HCT116 (cell line): ENCODE measurements around the gene SLC25A45. TPM values are rescaled to one million over a fixed set of nuclear protein-coding genes. Genes with fewer than 3 reads are reported as not detected.

ENCODE experiments used
- ATAC-seq: fragments of 200-7000 bp; cut with Tn5 transposase; 2 replicates; pipeline ENCODE4 v1.9.1; 2020; ENCODE audit warnings: mild to moderate bottlenecking, moderate library complexity
- BruUV-seq: library from RNA; stranded (reverse); fragments of 400-500 nt; replicated peaks from 2 replicates; lab custom pipeline; 2021; lab: Mats Ljungman, UMichigan
- CTCF ChIA-PET: fragments of 300-600 bp; sonication (Branson Sonifier 250); formaldehyde crosslinking; loops from one replicate; lab custom pipeline; 2021; ENCODE audit warnings: antibody characterized with exemption; lab: Charles Lee
- POLR2A ChIA-PET: fragments of 300-600, 350-600 bp; sonication (Branson Sonifier 250); formaldehyde crosslinking; loops from one replicate; lab custom pipeline; 2021; ENCODE audit warnings: antibody characterized with exemption; lab: Charles Lee
- RAD21 ChIA-PET, 2 experiments: fragments of 300-600 bp; sonication (Branson Sonifier 250); formaldehyde crosslinking; loops; one replicate each; lab custom pipeline; 2023; ENCODE audit warnings: low total read pairs in 2 of 2; ENCODE audit not compliant: uncharacterized antibody in 2 of 2, unreplicated experiment in 2 of 2, low non-redundant PET in 1 of 2; lab: Charles Lee
- DNase-seq: peaks from one replicate; pipeline ENCODE4 v3.0.0-alpha.2; 2010; ENCODE audit warnings: low read depth, low spot score
- H2AFZ ChIP-seq: fragments of 200-600 bp; shearing (Covaris generic), sonication (generic); 2 replicates; pipeline ENCODE4 v1.6.1; 2017; ENCODE audit warnings: low read depth, mixed run types, mixed read lengths, antibody characterized with exemption, low read length; ENCODE audit not compliant: poor library complexity, severe bottlenecking
- H3K27ac ChIP-seq: 2 replicates; pipeline ENCODE4 v1.5.1; 2012; ENCODE audit warnings: low read depth, low read length
- H3K27me3 ChIP-seq: fragments of 200-600 bp; sonication (generic); 2 replicates; pipeline ENCODE4 v1.6.1; 2016; ENCODE audit warnings: mixed run types, low read length, mixed read lengths; ENCODE audit not compliant: insufficient read depth
- H3K36me3 ChIP-seq, 2 experiments: fragments of 200-500 bp in 1 of 2; fragments of 200-600 bp in 1 of 2; sonication (Bioruptor generic) in 1 of 2; sonication (generic) in 1 of 2; 2 replicates each; pipeline versions ENCODE4 v1.5.1 to v1.6.1; 2014 to 2016; ENCODE audit warnings: low read length in 2 of 2, inconsistent platforms in 1 of 2, mixed read lengths in 1 of 2, mixed run types in 1 of 2; ENCODE audit not compliant: insufficient read depth in 2 of 2, control insufficient read depth in 1 of 2
- H3K4me1 ChIP-seq, 2 experiments: fragments of 200-600 bp in 1 of 2; sonication (generic) in 1 of 2; 2 replicates each; pipeline versions ENCODE4 v1.5.1 to v1.6.1; 2012 to 2017; ENCODE audit warnings: low read length in 2 of 2, inconsistent platforms in 1 of 2, mild to moderate bottlenecking in 1 of 2, mixed read lengths in 1 of 2, mixed run types in 1 of 2, moderate library complexity in 1 of 2; ENCODE audit not compliant: insufficient read depth in 2 of 2, control insufficient read depth in 1 of 2
- H3K4me2 ChIP-seq: fragments of 200-600 bp; sonication (generic); 2 replicates; pipeline ENCODE4 v1.6.1; 2017; ENCODE audit warnings: mixed run types, low read length, mixed read lengths
- H3K4me3 ChIP-seq, 2 experiments: fragments of 200-600 bp in 1 of 2; sonication (generic) in 1 of 2; replicated peaks in 1 of 2; 2 replicates each; pipeline ENCODE4 v1.5.1; 2011 to 2016; ENCODE audit warnings: low read length in 2 of 2, control low read depth in 1 of 2, low read depth in 1 of 2, mild to moderate bottlenecking in 1 of 2, mixed read lengths in 1 of 2, mixed run types in 1 of 2
- H3K79me2 ChIP-seq: fragments of 200-600 bp; sonication (generic); 2 replicates; pipeline ENCODE4 v1.6.1; 2017; ENCODE audit warnings: mild to moderate bottlenecking, mixed run types, low read length, moderate library complexity, mixed read lengths; ENCODE audit not compliant: insufficient read depth
- H3K9ac ChIP-seq: fragments of 200-600 bp; sonication (generic); 2 replicates; pipeline ENCODE4 v1.6.1; 2016; ENCODE audit warnings: low read length, mixed read lengths
- H3K9me2 ChIP-seq: fragments of 200-600 bp; sonication (generic), shearing (Covaris generic); 2 replicates; pipeline ENCODE4 v1.6.1; 2017; ENCODE audit warnings: mixed run types, mild to moderate bottlenecking, moderate library complexity; ENCODE audit not compliant: insufficient read depth
- H3K9me3 ChIP-seq, 2 experiments: fragments of 200-500 bp in 1 of 2; fragments of 200-600 bp in 1 of 2; sonication (Bioruptor generic) in 1 of 2; sonication (generic) in 1 of 2; 2 replicates each; pipeline ENCODE4 v1.6.1; 2014 to 2017; ENCODE audit warnings: low read length in 2 of 2, mixed read lengths in 2 of 2, inconsistent platforms in 1 of 2, low read depth in 1 of 2, mild to moderate bottlenecking in 1 of 2, mixed run types in 1 of 2, moderate library complexity in 1 of 2; ENCODE audit not compliant: control insufficient read depth in 1 of 2, insufficient read depth in 1 of 2
- H4K20me1 ChIP-seq: fragments of 200-600 bp; sonication (generic), shearing (Covaris generic); 2 replicates; pipeline ENCODE4 v1.6.1; 2017; ENCODE audit warnings: mixed run types, mild to moderate bottlenecking, moderate library complexity; ENCODE audit not compliant: insufficient read depth
- ATF3 ChIP-seq: IDR thresholded peaks from 2 replicates; pipeline ENCODE4 v1.6.1; 2012
- CTCF ChIP-seq, 3 experiments: fragments of 200-600 bp in 1 of 3; sonication (generic) in 1 of 3; IDR thresholded peaks in 2 of 3; conservative IDR thresholded peaks in 1 of 3; 2 replicates each; pipeline ENCODE4 v1.5.1; 2012 to 2017; ENCODE audit warnings: low read depth in 2 of 3, low read length in 2 of 3, antibody characterized with exemption in 1 of 3, borderline replicate concordance in 1 of 3, control low read depth in 1 of 3, mild to moderate bottlenecking in 1 of 3, mixed read lengths in 1 of 3, mixed run types in 1 of 3, moderate library complexity in 1 of 3; ENCODE audit not compliant: insufficient read depth in 1 of 3
- EGR1 ChIP-seq: IDR thresholded peaks from 2 replicates; pipeline ENCODE4 v1.6.1; 2012; ENCODE audit warnings: low read depth
- EZH2 ChIP-seq: fragments of 200-600 bp; sonication (generic); IDR thresholded peaks from 2 replicates; pipeline ENCODE4 v1.6.1; 2017; ENCODE audit warnings: antibody characterized with exemption, mixed run types
- EZH2phosphoT487 ChIP-seq: fragments of 200-600 bp; IDR thresholded peaks from 2 replicates; pipeline ENCODE4 v1.6.1; 2018; ENCODE audit warnings: antibody characterized with exemption, borderline replicate concordance
- MAX ChIP-seq: IDR thresholded peaks from 2 replicates; pipeline ENCODE4 v1.6.1; 2012
- POLR2A ChIP-seq: IDR thresholded peaks from 2 replicates; pipeline ENCODE4 v1.7.0; 2011; ENCODE audit warnings: borderline replicate concordance; ENCODE audit not compliant: insufficient read depth, insufficient read length; ENCODE audit errors: extremely low read depth
- POLR2AphosphoS5 ChIP-seq: IDR thresholded peaks from 2 replicates; pipeline ENCODE4 v1.6.1; 2011; ENCODE audit warnings: mild to moderate bottlenecking, low read depth, low read length, moderate library complexity
- REST ChIP-seq: IDR thresholded peaks from 2 replicates; pipeline ENCODE4 v1.6.1; 2012; ENCODE audit warnings: low read depth
- SIN3A ChIP-seq: IDR thresholded peaks from 2 replicates; pipeline ENCODE4 v1.6.1; 2012; ENCODE audit warnings: low read depth
- SP1 ChIP-seq: IDR thresholded peaks from 2 replicates; pipeline ENCODE4 v1.6.1; 2012; ENCODE audit warnings: low read depth
- TCF7L2 ChIP-seq: IDR thresholded peaks from 2 replicates; pipeline ENCODE4 v1.7.0; 2011; ENCODE audit warnings: borderline replicate concordance, inconsistent platforms; ENCODE audit not compliant: insufficient read depth, insufficient read length; ENCODE audit errors: extremely low read depth
- YY1 ChIP-seq: IDR thresholded peaks from 2 replicates; pipeline ENCODE4 v1.6.1; 2011; ENCODE audit warnings: low read length, low read depth, moderate library complexity, mild to moderate bottlenecking; ENCODE audit not compliant: insufficient replicate concordance; ENCODE audit errors: extremely low read depth
- ZBTB33 ChIP-seq: IDR thresholded peaks from 2 replicates; pipeline ENCODE4 v1.6.1; 2011; ENCODE audit warnings: mild to moderate bottlenecking, low read length, moderate library complexity; ENCODE audit not compliant: insufficient replicate concordance; ENCODE audit errors: extremely low read depth
- ZFX ChIP-seq: fragments of 450-650 bp; IDR thresholded peaks from 2 replicates; pipeline ENCODE4 v1.6.1; 2017
- intact Hi-C: fragments of 100-400 bp; cut with micrococcal nuclease; formaldehyde crosslinking; loops from 2 replicates; pipeline ENCODE4 v1.10.0; 2022
- total RNA-seq: library from RNA; stranded (reverse); gene quantifications from one replicate; pipeline ENCODE4 v1.2.1, GENCODE V29; 2021; ENCODE audit not compliant: unreplicated experiment

SLC25A45 gene
- total RNA-seq, 1 experiment from 2014 or later: 3.9 TPM

GRCh38 chr11:65338676-65339075, 43.8 kb downstream of the SLC25A45 start:
- peaks cover 75% of the 10 kb centered on the region for H3K79me2 ChIP-seq
- ATAC-seq (no peak), DNase-seq (no peak)
- peaks cover 8% of the 10 kb centered on the region; the same call in 1 of the 2 replicates for H4K20me1 ChIP-seq
- no peak overlapping the region for H3K9ac ChIP-seq
- intact Hi-C loops: no loop called here
- H3K27me3 ChIP-seq: no peaks in the 10 kb centered on the region
- H3K4me2 ChIP-seq: no peak overlapping the region
- H3K36me3 ChIP-seq: peaks cover 28 to 32% of the 10 kb centered on the region in 2 experiments
- TF ChIP-seq ZBTB33 (no peak), EZH2 (no peak), MAX (no peak), SP1 (no peak), POLR2A (no peak), EZH2phosphoT487 (no peak), EGR1 (no peak), YY1 (no peak), TCF7L2 (no peak), ZFX (no peak), POLR2AphosphoS5 (no peak), SIN3A (no peak), ATF3 (no peak), CTCF (IDR thresholded peaks at IDR 0.05 in 2 of 3, conservative IDR thresholded peaks at IDR 0.05 in 1 of 3; ENCODE audit: borderline replicate concordance in 1 of 3, insufficient read depth in 1 of 3, low read depth in 2 of 3, low read length in 2 of 3) (no peak), REST (no peak)
- no peak overlapping the region for H3K4me3 ChIP-seq
- RAD21 ChIA-PET: no interaction called here
- CTCF ChIA-PET: interaction anchor here (1.0 kb wide), 1 partner anchor 9 kb away, joined by 3 read pairs; no protein-coding TSS in a partner anchor
- POLR2A ChIA-PET: no interaction called here
- H3K27ac ChIP-seq: no peak overlapping the region
- peaks cover 9 to 11% of the 10 kb centered on the region in 2 experiments for H3K4me1 ChIP-seq
- H2AFZ ChIP-seq: no peak overlapping the region
- no TSS peak for BruUV-seq
- no peaks in the 10 kb centered on the region for H3K9me2 ChIP-seq
- H3K9me3 ChIP-seq: no peaks in the 10 kb centered on the region
